IMR-90 (cell line): ENCODE measurements around the gene SMLR1. TPM values are rescaled to one million over a fixed set of nuclear protein-coding genes. Genes with fewer than 3 reads are reported as not detected.

Source experiments
- ATAC-seq: fragments of 200-7000 bp; cut with Tn5 transposase; 2 replicates; pipeline ENCODE4 v1.9.1; 2020; ENCODE audit warnings: low read depth, mild to moderate bottlenecking, moderate library complexity
- BruUV-seq: library from RNA; stranded (reverse); fragments of 400-500 nt; replicated peaks from 2 replicates; lab custom pipeline; 2021; lab: Mats Ljungman, UMichigan
- CTCF ChIA-PET: fragments of 300-600 bp; formaldehyde crosslinking; extraction: SDS; loops from one replicate; lab custom pipeline; 2021; ENCODE audit warnings: antibody characterized with exemption; lab: Yijun Ruan, JAX
- POLR2A ChIA-PET: fragments of 300-600 bp; sonication (Branson Sonifier 250); formaldehyde crosslinking; loops from one replicate; lab custom pipeline; 2022; ENCODE audit warnings: antibody characterized with exemption; ENCODE audit not compliant: unreplicated experiment; lab: Charles Lee
- DNase-seq: peaks from one replicate; pipeline ENCODE4 v3.0.0; 2013
- H2AFZ ChIP-seq: replicated peaks from 2 replicates; pipeline ENCODE3; 2013; ENCODE audit warnings: low read length, mild to moderate bottlenecking; ENCODE audit not compliant: poor library complexity
- H2AK5ac ChIP-seq: 2 replicates; pipeline ENCODE4 v1.6.1; 2013; ENCODE audit warnings: low read depth, low read length, inconsistent platforms
- H2AK9ac ChIP-seq: replicated peaks from 2 replicates; pipeline ENCODE3; 2013; ENCODE audit warnings: mild to moderate bottlenecking, low read depth, low read length, moderate library complexity; ENCODE audit not compliant: poor library complexity
- H2BK120ac ChIP-seq: 2 replicates; pipeline ENCODE4 v1.6.1; 2013; ENCODE audit warnings: low read depth, low read length, inconsistent platforms
- H2BK15ac ChIP-seq: 3 replicates; pipeline ENCODE4 v1.6.1; 2013; ENCODE audit warnings: low read depth, low read length, inconsistent platforms
- H2BK20ac ChIP-seq: 2 replicates; pipeline ENCODE4 v1.6.1; 2013; ENCODE audit warnings: low read depth, mild to moderate bottlenecking, inconsistent platforms, low read length, moderate library complexity
- H2BK5ac ChIP-seq: 2 replicates; pipeline ENCODE4 v1.6.1; 2013; ENCODE audit warnings: mild to moderate bottlenecking, low read depth, low read length, inconsistent platforms; ENCODE audit not compliant: poor library complexity, severe bottlenecking
- H3K14ac ChIP-seq: replicated peaks from 2 replicates; pipeline ENCODE4 v1.6.1; 2013; ENCODE audit warnings: low read depth, low read length, inconsistent platforms
- H3K18ac ChIP-seq: 2 replicates; pipeline ENCODE4 v1.6.1; 2013; ENCODE audit warnings: low read depth, low read length, control low read depth
- H3K23ac ChIP-seq: 2 replicates; pipeline ENCODE4 v1.6.1; 2013; ENCODE audit warnings: low read depth, low read length, inconsistent platforms
- H3K27ac ChIP-seq: 2 replicates; pipeline ENCODE4 v1.5.1; 2013; ENCODE audit warnings: mild to moderate bottlenecking, control low read depth, low read length; ENCODE audit not compliant: insufficient read depth
- H3K27me3 ChIP-seq: 2 replicates; pipeline ENCODE4 v1.6.1; 2013; ENCODE audit warnings: low read length; ENCODE audit not compliant: control insufficient read depth, insufficient read depth
- H3K36me3 ChIP-seq: 2 replicates; pipeline ENCODE4 v1.6.1; 2013; ENCODE audit warnings: low read length, mixed read lengths; ENCODE audit not compliant: control insufficient read depth, insufficient read depth
- H3K4ac ChIP-seq: 2 replicates; pipeline ENCODE4 v1.6.1; 2013; ENCODE audit warnings: low read depth, low read length, inconsistent platforms
- H3K4me1 ChIP-seq: 2 replicates; pipeline ENCODE4 v1.6.1; 2013; ENCODE audit warnings: low read length, mixed read lengths; ENCODE audit not compliant: control insufficient read depth, insufficient read depth
- H3K4me2 ChIP-seq: 2 replicates; pipeline ENCODE4 v1.6.1; 2013; ENCODE audit warnings: low read depth, mild to moderate bottlenecking, control low read depth, low read length, moderate library complexity
- H3K4me3 ChIP-seq: 2 replicates; pipeline ENCODE4 v1.5.1; 2013; ENCODE audit warnings: low read depth, mild to moderate bottlenecking, control low read depth, low read length, moderate library complexity; ENCODE audit not compliant: insufficient read depth
- H3K56ac ChIP-seq: 2 replicates; pipeline ENCODE4 v1.6.1; 2013; ENCODE audit warnings: low read length, inconsistent platforms; ENCODE audit not compliant: insufficient read depth; ENCODE audit errors: extremely low read depth
- H3K79me1 ChIP-seq, 2 experiments: 2 replicates each; pipeline ENCODE4 v1.6.1; 2013; ENCODE audit warnings: low read length in 2 of 2, inconsistent platforms in 1 of 2, low read depth in 1 of 2
- H3K9ac ChIP-seq: 2 replicates; pipeline ENCODE4 v1.6.1; 2013; ENCODE audit warnings: low read depth, low read length, control low read depth
- H3K9me1 ChIP-seq: 2 replicates; pipeline ENCODE4 v1.6.1; 2013; ENCODE audit warnings: low read length, inconsistent platforms; ENCODE audit not compliant: insufficient read depth
- H3K9me3 ChIP-seq: 2 replicates; pipeline ENCODE4 v1.6.1; 2013; ENCODE audit warnings: low read length; ENCODE audit not compliant: control insufficient read depth, insufficient read depth
- H4K20me1 ChIP-seq: 2 replicates; pipeline ENCODE4 v1.6.1; 2013; ENCODE audit warnings: low read length, inconsistent platforms; ENCODE audit not compliant: insufficient read depth
- H4K5ac ChIP-seq: 2 replicates; pipeline ENCODE4 v1.6.1; 2013; ENCODE audit warnings: mild to moderate bottlenecking, low read depth, low read length, control low read depth
- H4K8ac ChIP-seq, 2 experiments: 2 replicates each; pipeline ENCODE4 v1.6.1; 2013; ENCODE audit warnings: low read depth in 2 of 2, low read length in 2 of 2, control low read depth in 1 of 2, inconsistent platforms in 1 of 2
- H4K91ac ChIP-seq: 2 replicates; pipeline ENCODE4 v1.6.1; 2013; ENCODE audit warnings: low read depth, low read length, inconsistent platforms; ENCODE audit not compliant: insufficient read depth
- BHLHE40 ChIP-seq: fragments of 150-350 bp; IDR thresholded peaks from 2 replicates; pipeline ENCODE4 v1.6.1; 2016; ENCODE audit warnings: mild to moderate bottlenecking, low read depth, low read length
- ELK1 ChIP-seq: fragments of 150-350 bp; IDR thresholded peaks from 2 replicates; pipeline ENCODE4 v1.6.1; 2016; ENCODE audit warnings: low read depth, mild to moderate bottlenecking, low read length, moderate library complexity, borderline replicate concordance
- MXI1 ChIP-seq: IDR thresholded peaks from 2 replicates; pipeline ENCODE4 v1.6.1; 2012; ENCODE audit warnings: low read depth, mild to moderate bottlenecking, low read length, moderate library complexity, borderline replicate concordance
- RCOR1 ChIP-seq: IDR thresholded peaks from 2 replicates; pipeline ENCODE4 v1.6.1; 2012; ENCODE audit warnings: mild to moderate bottlenecking, low read length, improper control_type of control experiment; ENCODE audit not compliant: insufficient replicate concordance
- WGBS, 2 experiments: methylation state at CpG; one replicate each; pipeline versions ENCODE4 v1.1.5 to v1.1.7; 2013; ENCODE audit warnings: missing lambda C conversion rate in 2 of 2; ENCODE audit not compliant: insufficient read length in 1 of 2; ENCODE audit errors: extremely low coverage in 2 of 2; 5-methylcytosine and 5-hydroxymethylcytosine counted together
- dilution Hi-C: fragments of 300-500 bp; cut with HindIII; formaldehyde crosslinking; loops from one replicate; pipeline ENCODE4 v1.14.3; 2018; ENCODE audit warnings: low sequenced_read_pairs; ENCODE audit not compliant: unreplicated experiment
- in situ Hi-C: fragments of 300-500 bp; cut with MboI; formaldehyde crosslinking; loops from 3 replicates; pipeline ENCODE4 v1.14.3; 2019; ENCODE audit warnings: low sequenced_read_pairs, inconsistent platforms, mixed read lengths
- intact Hi-C: fragments of 100-400 bp; cut with micrococcal nuclease; formaldehyde crosslinking; loops from 2 replicates; pipeline ENCODE4 v1.10.0; 2022
- polyA plus RNA-seq, 3 experiments: library from polyadenylated mRNA; depleted of rRNA; stranded (reverse); fragments of >200 nt; gene quantifications; 2 replicates each; pipeline ENCODE4 v1.2.3, GENCODE V29; 2012; ENCODE audit warnings: low replicate concordance in 1 of 3
- total RNA-seq: library from RNA; depleted of rRNA; stranded (reverse); fragments of >200 nt; gene quantifications from 2 replicates; pipeline ENCODE4 v1.2.3, GENCODE V29; 2012
- TF ChIP-seq, protein P1 (sequence below): conservative IDR thresholded peaks from 2 replicates; pipeline ENCODE4 v1.5.1; 2012; ENCODE audit warnings: mild to moderate bottlenecking, low read depth, low read length, improper control_type of control experiment

The SMLR1 gene
- total and polyA plus RNA-seq, 2 of the 4 experiments (the other 2 are of a cell fraction): not detected

DNA sequence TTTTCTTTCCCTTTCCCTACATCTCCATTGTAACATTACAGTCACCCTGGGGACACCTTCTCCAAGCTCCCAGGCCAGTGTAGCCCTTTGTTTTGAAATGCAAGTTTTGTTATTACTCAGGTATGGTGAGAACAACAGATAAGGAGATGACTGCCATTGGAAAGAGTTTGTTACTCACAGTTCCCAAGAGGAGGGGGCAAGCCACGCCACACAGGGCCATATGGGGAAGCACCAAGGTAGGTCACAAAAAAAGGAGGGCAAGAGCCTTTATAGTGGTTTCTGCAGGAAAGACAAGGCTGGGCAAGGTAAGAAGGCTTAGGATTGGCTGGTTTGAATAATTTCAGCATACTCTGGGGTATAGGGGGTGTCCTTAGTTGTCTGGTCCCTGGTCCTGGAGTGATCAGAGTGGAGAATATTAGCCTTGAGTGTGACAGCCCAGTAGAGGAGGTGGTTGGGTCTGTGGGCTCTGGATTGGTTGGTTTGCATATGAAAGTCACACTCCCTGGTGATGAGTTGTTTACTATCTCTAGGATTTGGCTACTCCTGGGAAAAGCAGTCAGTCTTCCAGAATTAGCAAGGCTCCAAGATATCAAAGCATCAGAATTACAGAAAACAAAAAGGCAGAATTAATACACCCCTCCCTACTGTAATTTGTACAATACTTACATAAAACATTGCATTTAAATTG is 33.1 kb upstream of the SMLR1 start:
- TF ChIP-seq ELK1: no peak
- no peak for TF ChIP-seq BHLHE40
- TF ChIP-seq MXI1: no peak
- TF ChIP-seq, protein P1, sequence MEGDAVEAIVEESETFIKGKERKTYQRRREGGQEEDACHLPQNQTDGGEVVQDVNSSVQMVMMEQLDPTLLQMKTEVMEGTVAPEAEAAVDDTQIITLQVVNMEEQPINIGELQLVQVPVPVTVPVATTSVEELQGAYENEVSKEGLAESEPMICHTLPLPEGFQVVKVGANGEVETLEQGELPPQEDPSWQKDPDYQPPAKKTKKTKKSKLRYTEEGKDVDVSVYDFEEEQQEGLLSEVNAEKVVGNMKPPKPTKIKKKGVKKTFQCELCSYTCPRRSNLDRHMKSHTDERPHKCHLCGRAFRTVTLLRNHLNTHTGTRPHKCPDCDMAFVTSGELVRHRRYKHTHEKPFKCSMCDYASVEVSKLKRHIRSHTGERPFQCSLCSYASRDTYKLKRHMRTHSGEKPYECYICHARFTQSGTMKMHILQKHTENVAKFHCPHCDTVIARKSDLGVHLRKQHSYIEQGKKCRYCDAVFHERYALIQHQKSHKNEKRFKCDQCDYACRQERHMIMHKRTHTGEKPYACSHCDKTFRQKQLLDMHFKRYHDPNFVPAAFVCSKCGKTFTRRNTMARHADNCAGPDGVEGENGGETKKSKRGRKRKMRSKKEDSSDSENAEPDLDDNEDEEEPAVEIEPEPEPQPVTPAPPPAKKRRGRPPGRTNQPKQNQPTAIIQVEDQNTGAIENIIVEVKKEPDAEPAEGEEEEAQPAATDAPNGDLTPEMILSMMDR: no peak
- TF ChIP-seq RCOR1: no peak
- intact Hi-C loops (no loop called here), in situ Hi-C loops (no loop called here), dilution Hi-C loops (no loop called here)
- no peak overlapping the region for H3K9ac ChIP-seq
- H2AFZ ChIP-seq: peak overlapping the region; percentile 7
- H4K20me1 ChIP-seq: no peaks in the 10 kb centered on the region
- H2AK5ac ChIP-seq: no peak overlapping the region
- no peak overlapping the region for H3K14ac ChIP-seq
- H3K4me1 ChIP-seq: no peaks in the 10 kb centered on the region
- H2BK120ac ChIP-seq: no peak overlapping the region
- ATAC-seq: no peak
- H3K4ac ChIP-seq: no peak overlapping the region
- no peak overlapping the region for H3K4me2 ChIP-seq
- no peak overlapping the region for H4K8ac ChIP-seq
- H2BK15ac ChIP-seq: no peak overlapping the region
- ChIA-PET CTCF (no interaction called here), POLR2A (no interaction called here)
- BruUV-seq: no TSS peak
- H3K36me3 ChIP-seq: no peaks in the 10 kb centered on the region
- peaks cover 5% of the 10 kb centered on the region for H3K27me3 ChIP-seq
- H3K9me1 ChIP-seq: no peaks in the 10 kb centered on the region
- H3K23ac ChIP-seq: no peak overlapping the region
- H2BK20ac ChIP-seq: no peak overlapping the region
- 25% methylated on average over 1 of the region's 1 CpG; no CpG with 5 or more reads in 1 of the 2 experiments for WGBS, 2 experiments
- no peaks in the 10 kb centered on the region for H3K9me3 ChIP-seq
- no peak overlapping the region for H4K5ac ChIP-seq
- no peak overlapping the region for H3K56ac ChIP-seq
- H3K18ac ChIP-seq: no peak overlapping the region
- no peaks in the 10 kb centered on the region for H3K79me1 ChIP-seq
- H2BK5ac ChIP-seq: no peak overlapping the region
- no peak overlapping the region for H2AK9ac ChIP-seq
- no peak overlapping the region for H4K91ac ChIP-seq
- DNase-seq: no peak
- H3K4me3 ChIP-seq: no peak overlapping the region
- H3K27ac ChIP-seq: no peak overlapping the region
